ENCODE measurements around the gene CEP192.
"Not testable (repeated sequence)": the region's sequence is repeated elsewhere in the genome, so short reads cannot be mapped to it uniquely, and the experiment has no call there.

Gene CEP192

GRCh38 chr18:12973562-12974213 lies 17.5 kb upstream of the CEP192 start:
- TF ChIP-seq CTCF (conservative IDR thresholded peaks at IDR 0.05; ENCODE audit: low read depth, low read length) = no peak
- no peak overlapping the region for H3K4me3 ChIP-seq (ENCODE audit: low read depth, low read length)
- DNase-seq (ENCODE audit: low read depth) = peak; percentile 6

DNA sequence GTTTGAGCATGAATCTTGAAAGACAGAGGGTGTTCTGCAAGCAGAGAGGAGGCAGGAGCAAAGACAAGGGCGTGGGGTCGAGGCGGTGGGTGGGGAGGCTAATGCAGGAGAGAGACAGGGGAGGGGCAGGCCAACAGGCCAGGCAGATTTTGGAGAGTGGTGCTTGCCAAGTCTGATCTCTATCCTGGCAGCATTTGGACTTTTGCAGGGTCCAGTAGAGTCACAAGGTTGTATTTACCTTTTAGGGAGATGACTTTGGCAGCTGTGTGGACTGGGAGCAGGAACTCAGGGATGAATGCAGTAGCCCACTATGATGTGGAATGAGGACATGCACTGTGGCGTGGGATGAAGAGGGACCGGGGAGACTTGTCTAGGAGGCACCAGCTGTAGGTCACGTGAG lies 15.7 kb upstream of the CEP192 start:
- DNase-seq (ENCODE audit: low read depth) = no peak
- no peak overlapping the region for H3K4me3 ChIP-seq (ENCODE audit: low read depth, low read length)
- TF ChIP-seq CTCF (conservative IDR thresholded peaks at IDR 0.05; ENCODE audit: low read depth, low read length) = no peak

GRCh38 chr18:12976305-12976704 lies 14.9 kb upstream of the CEP192 start:
- TF ChIP-seq CTCF (conservative IDR thresholded peaks at IDR 0.05; ENCODE audit: low read depth, low read length) = no peak
- no peak for DNase-seq (ENCODE audit: low read depth)
- no peak overlapping the region for H3K4me3 ChIP-seq (ENCODE audit: low read depth, low read length)

- not testable (repeated sequence) for DNase-seq (ENCODE audit: low read depth)
Observed at GRCh38 chr18:12980065-12980464, 11.1 kb upstream of the CEP192 start.

DNA sequence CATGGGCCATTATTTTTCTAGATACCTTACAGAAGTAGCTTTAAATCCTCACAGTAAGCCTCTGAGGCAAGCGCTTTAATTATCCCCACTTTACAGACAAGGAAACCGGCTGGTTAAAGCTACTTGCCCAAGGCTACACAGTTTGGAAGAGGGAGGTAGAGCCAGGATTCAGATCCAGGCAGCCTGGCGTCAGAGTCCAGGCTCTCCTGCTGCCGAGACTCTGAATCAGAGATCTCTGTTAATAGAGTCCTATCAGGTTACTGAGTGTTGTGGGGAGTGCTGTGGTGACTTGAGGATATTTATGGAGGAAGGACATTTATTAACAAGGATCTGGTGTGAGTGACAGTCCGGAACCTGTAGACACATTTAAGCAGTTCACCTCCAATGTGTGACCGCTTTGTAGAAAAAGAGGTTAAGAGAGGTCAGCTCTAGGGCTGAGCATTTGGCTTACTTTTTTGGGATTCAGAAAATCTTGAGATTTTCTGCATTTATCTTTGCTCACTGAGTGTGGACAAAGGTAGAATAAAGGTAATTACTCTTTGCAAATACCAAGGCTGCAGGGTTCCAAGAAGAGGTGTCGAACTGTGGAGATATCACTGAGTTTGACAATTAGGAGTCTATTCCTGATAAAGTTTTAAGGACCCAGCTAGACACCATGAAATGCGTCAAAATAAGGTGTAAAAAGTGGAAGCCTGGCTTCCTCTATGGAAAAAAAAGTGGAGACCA lies 1.6 kb upstream of the CEP192 start:
- DNase-seq (ENCODE audit: low read depth) = no peak
- TF ChIP-seq CTCF (conservative IDR thresholded peaks at IDR 0.05; ENCODE audit: low read depth, low read length) = no peak
- H3K4me3 ChIP-seq (ENCODE audit: low read depth, low read length) = no peak overlapping the region

More at GRCh38 chr18:12980065-12980464, 11.1 kb upstream of the CEP192 start:
- not testable (repeated sequence) for H3K4me3 ChIP-seq (ENCODE audit: low read depth, low read length)

DNA sequence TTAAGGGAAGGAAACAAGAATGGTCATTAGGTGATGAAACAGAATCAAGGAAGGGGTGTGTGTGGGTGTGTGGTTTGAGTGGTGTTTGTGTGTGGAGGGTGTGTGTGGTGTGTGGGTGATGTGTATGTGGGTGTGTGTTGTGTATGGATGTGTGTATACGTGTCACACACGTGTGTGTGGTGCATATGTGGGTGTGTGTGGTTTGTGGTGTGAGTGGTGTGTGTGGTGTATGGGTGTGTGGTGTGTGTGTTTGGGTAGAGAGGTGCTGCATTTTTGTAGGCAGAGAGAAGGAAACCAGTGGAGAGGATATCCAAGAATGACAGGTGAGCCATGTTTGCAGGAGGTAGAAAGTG lies 1.1 kb upstream of the CEP192 start:
- DNase-seq (ENCODE audit: low read depth) = peak; percentile 3
- TF ChIP-seq CTCF (conservative IDR thresholded peaks at IDR 0.05; ENCODE audit: low read depth, low read length) = no peak
- H3K4me3 ChIP-seq (ENCODE audit: low read depth, low read length) = no peak overlapping the region

DNA sequence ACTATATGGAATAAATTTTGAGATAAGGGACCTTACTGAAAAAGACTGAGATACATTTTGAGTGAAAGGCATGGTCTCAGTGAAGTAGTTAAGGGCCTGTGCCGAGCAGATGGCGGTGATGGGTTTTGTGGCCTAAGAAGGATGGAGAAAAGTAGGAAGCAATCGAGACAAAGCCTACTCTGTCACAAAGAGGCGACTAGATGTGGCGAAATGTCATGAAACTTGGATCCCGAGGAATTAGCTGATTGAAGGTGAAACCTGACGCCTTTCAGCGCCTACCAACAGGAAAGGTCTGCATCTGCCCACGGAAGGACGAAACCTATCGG lies 558 bp upstream of the CEP192 start:
- DNase-seq (ENCODE audit: low read depth) = no peak
- H3K4me3 ChIP-seq (ENCODE audit: low read depth, low read length) = peak overlapping the region; percentile 99
- TF ChIP-seq CTCF (conservative IDR thresholded peaks at IDR 0.05; ENCODE audit: low read depth, low read length) = no peak

All from choroid plexus epithelial cell (primary cell).